ENCODE results near the gene LAPTM4A.
"Not testable (repeated sequence)": the region's sequence is repeated elsewhere in the genome, so short reads cannot be mapped to it uniquely, and the experiment has no call there.

The LAPTM4A gene

GRCh38 chr2:20076757-20077156 is 25.3 kb upstream of the LAPTM4A start:
- no peak for DNase-seq

- DNase-seq, result no peak
These were observed 23.5 kb upstream of the LAPTM4A start for GRCh38 chr2:20074901-20075300.

GRCh38 chr2:20074046-20074648 is 22.7 kb upstream of the LAPTM4A start:
- not testable (repeated sequence) for DNase-seq

GRCh38 chr2:20073460-20073859 is 22.0 kb upstream of the LAPTM4A start:
- DNase-seq, result no peak

- DNase-seq, result no peak
These were observed 21.2 kb upstream of the LAPTM4A start for GRCh38 chr2:20072436-20073158.

GRCh38 chr2:20071397-20072383 is 20.3 kb upstream of the LAPTM4A start:
- peak; percentile 99 for DNase-seq

GRCh38 chr2:20069756-20070155 is 18.3 kb upstream of the LAPTM4A start:
- no peak for DNase-seq

GRCh38 chr2:20067992-20068584 is 16.7 kb upstream of the LAPTM4A start:
- DNase-seq, result peak; percentile 98

GRCh38 chr2:20065885-20066602 is 14.6 kb upstream of the LAPTM4A start:
- DNase-seq, result peak; percentile 63

GRCh38 chr2:20064841-20065240 is 13.4 kb upstream of the LAPTM4A start:
- no peak for DNase-seq

GRCh38 chr2:20064421-20064820 is 13.0 kb upstream of the LAPTM4A start:
- DNase-seq, result no peak

GRCh38 chr2:20062615-20063545 is 11.5 kb upstream of the LAPTM4A start:
- DNase-seq, result peak; percentile 96

GRCh38 chr2:20061940-20062339 is 10.5 kb upstream of the LAPTM4A start:
- no peak for DNase-seq

- DNase-seq, result peak; percentile 54
These were observed 10.0 kb upstream of the LAPTM4A start for GRCh38 chr2:20061476-20061875.

GRCh38 chr2:20060106-20060505 is 8.7 kb upstream of the LAPTM4A start:
- DNase-seq, result no peak

- DNase-seq, result no peak
These were observed 5.8 kb upstream of the LAPTM4A start for GRCh38 chr2:20057268-20057667.

- no peak for DNase-seq
These were observed 3.5 kb upstream of the LAPTM4A start for GRCh38 chr2:20054931-20055330.

GRCh38 chr2:20054119-20054518 is 2.7 kb upstream of the LAPTM4A start:
- DNase-seq, result no peak

- peak; percentile 76 for DNase-seq
These were observed 1.4 kb upstream of the LAPTM4A start for GRCh38 chr2:20052861-20053281.

- DNase-seq, result peak; percentile 23
These were observed 912 bp upstream of the LAPTM4A start for GRCh38 chr2:20052229-20052851.

Measured in fibroblast of skin of scalp (primary cell).